ENCODE data around the gene FOXJ1.

Gene FOXJ1

GRCh38 chr17:76123749-76124581 is 17.1 kb downstream of the FOXJ1 start:
- no peak for DNase-seq (ENCODE audit: low spot score)

DNA sequence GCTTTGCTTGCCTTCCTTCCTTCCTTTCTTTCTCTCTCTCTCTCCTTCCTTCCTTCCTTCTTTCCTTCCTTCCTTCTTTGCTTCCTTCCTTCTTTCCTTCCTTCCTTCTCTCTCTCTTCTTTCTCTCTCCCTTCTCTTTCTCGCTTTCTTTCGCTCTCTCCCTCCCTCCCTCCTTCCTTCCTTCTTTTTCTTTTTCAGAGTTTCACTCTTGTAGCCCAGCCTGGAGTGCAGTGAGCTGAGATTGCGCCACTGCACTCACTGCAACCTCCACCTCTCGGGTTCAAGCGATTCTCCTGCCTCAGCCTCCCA is 17.9 kb downstream of the FOXJ1 start:
- DNase-seq (ENCODE audit: low spot score) = no peak

DNA sequence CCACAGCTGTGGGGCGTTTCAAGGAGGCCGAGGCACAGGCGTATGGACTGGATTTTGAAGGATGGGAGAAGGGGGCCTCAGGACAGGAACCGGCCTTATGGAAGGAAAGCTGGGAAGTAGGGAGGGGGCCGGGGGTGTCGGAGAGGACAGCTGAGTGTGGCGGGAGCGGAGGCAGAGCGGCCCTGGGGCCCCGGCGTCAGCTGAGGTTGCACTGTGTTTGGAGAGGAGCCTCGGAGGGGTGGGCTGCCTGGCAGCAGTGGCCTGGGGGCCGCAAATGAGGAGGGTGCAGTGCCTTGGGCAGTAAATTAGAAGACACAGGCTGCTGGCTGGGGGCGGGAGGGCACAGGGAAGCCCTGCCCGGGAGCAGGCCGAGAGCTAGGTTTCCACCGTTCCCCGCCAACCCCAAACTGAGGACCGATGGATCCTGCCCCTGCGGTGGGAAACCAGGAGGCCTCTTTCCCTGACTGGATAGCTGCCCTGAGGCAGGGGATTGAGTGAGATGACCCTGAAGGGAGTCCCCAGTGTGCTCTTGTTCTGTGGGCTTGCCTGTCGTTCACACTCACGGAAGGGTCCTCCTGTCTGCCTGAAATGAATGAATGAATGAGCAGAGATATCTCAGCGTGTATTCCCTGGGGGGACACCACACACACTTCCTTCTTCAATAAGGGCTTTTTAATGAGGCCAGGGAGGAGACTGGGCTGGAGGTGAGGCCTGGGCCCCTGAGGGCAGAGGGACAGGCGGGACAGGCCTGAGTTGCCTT is 18.4 kb downstream of the FOXJ1 start:
- no peak for DNase-seq (ENCODE audit: low spot score)

DNA sequence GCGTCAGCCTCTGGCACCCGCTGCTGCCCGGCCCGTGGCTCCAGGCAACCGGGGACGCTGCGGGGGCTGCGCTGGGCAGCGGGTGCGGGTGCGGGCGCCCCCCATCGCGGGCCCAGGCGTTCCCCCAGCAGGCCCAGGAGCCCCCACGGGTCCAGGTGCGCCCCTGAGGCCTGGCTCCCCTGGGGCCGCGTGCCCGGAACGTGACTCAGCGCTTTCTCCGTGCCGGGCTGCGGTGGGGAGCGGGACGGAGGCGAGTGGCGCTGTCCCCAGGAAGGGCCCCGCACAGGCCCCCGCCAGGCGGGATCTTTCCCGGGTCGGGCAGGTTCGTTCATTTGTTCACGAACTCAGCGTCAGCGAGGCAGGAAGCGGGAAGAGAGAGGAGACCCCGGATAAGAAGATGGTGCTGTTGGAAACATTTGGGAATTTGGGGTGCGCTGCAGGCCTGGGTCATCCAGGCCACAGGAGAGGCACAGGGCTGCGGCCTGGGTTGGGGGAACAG is 19.1 kb downstream of the FOXJ1 start:
- DNase-seq (ENCODE audit: low spot score) = no peak

- DNase-seq (ENCODE audit: low spot score) = no peak
Measured at GRCh38 chr17:76120658-76121008, 20.4 kb downstream of the FOXJ1 start.

GRCh38 chr17:76119409-76120371 is 21.4 kb downstream of the FOXJ1 start:
- DNase-seq (ENCODE audit: low spot score) = no peak

- DNase-seq (ENCODE audit: low spot score) = no peak
Measured at GRCh38 chr17:76115138-76115754, 25.8 kb downstream of the FOXJ1 start.

DNA sequence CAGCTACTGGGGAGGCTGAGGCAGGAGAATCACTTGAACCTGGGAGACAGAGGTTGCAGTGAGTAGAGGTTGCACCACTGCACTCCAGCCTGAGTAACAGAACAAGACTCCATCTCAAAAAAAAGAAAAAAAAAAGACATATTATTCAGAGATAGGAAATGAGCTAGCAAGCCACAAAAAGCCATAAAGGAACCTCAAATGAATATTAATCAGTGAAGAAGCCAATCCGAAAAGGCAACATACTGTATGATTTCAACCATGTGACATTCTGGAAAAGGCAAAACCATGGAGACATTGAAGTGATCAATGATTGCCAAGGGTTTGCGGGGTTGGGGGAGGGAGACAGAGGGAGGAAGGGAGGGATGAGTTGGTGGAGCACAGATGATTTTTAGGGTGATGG is 29.1 kb downstream of the FOXJ1 start:
- DNase-seq (ENCODE audit: low spot score) = no peak

GRCh38 chr17:76107509-76107908 is 33.5 kb downstream of the FOXJ1 start:
- DNase-seq (ENCODE audit: low spot score) = peak; percentile 28

DNA sequence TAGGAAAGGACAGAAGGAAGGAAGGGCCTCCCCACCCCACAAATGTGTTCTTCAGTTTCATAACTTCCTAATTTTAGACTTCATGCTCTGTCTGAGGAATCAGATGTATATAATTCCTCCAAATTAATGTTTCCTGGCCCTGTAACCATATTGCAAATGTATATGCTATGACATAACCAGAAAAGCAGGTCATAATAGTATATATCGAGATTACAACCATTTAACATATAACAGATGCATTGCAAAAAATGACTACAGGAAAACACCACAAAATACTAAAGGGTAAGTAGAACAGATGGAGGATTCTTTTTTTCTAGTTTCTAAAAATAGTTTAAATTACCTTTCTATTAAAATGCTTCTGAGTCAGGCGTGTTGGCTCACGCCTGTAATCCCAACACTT is 34.3 kb downstream of the FOXJ1 start:
- DNase-seq (ENCODE audit: low spot score) = no peak

GRCh38 chr17:76104896-76105231 is 36.2 kb downstream of the FOXJ1 start:
- DNase-seq (ENCODE audit: low spot score) = no peak

DNA sequence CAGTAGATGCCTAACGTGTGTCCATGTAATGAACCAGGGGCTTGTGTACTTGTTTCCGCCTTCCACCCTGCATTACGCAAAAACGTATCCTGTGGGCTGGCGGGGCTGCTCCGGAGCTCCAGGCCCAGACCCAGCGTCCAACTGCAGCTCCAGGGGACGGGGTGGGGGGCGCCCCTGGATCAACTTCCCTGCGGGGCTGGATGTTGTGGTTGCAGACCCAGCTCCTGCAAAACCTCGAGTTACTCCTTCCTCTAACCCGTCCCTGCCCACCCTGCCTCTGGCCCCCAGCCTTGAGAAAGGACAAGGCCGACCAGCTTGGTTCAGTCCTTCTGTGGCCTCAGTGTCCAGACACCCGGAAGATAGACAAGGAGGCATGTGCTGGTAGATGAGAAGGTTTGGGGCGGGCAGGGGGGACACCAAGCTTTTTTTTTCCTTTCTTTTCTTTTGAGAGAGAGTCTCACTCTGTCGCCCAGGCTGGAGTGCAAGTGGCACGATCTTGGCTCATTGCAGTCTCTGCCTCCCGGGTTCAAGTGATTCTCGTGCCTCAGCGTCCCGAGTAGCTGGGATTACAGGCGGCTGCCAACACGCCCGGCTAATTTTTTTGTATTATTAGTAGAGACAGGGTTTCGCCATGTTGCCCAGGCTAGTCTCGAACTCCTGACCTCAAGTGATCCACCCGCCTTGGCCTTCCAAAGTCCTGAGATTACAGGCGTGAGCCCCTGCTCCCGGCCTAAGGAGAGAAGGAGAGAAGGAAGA is 36.7 kb downstream of the FOXJ1 start:
- peak; percentile 25 for DNase-seq (ENCODE audit: low spot score)

DNA sequence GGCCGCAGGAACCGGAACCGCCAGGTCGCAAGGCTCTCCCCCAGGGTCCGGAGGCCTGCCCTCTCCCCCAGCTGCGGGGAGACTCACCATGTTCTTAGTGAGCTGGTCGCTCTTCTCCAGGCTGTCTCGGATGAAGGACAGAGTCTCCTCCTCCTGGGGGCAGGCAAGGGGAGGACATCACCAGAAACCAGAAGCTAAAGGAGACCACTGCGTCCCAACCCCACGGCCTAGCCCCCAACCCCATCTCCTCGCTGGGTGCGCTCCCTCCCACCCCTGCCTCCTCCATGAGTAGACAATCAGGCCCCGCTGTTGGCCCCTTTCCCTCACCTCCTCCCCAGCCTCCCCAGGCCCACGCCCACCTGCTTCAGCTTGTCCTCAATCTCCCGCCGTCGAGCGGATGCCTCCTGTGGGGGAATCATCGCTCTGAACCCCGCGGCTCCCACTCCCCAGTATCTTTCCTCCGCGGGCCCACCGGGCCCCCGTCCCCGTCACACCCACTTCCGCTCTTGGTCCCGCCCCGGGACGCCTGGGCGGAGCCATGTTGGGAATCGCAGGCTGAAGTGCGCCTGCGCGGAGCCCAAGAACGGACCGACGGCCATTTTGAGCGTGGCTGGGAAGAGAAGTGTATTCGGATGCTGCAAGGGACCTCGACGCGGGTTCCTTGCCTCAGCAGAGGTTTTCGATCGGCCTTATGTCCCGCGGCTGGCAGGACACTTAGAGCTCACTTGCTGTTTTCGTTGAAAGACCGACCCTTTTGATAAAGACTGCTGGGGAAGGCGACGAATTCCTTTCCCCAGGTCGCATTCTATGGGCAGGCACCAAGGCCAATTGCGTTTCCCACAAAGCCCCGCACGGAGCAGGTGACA is 37.5 kb downstream of the FOXJ1 start, which contains the start of gene EXOC7:
Gene EXOC7 (minus strand): TSS at position 514 of the 866 bp plus-strand sequence. CDS start 95 bp downstream, at position 419.
- peak; percentile 93 for DNase-seq (ENCODE audit: low spot score)

GRCh38 chr17:76102944-76103273 is 38.1 kb downstream of the FOXJ1 start:
- peak; percentile 40 for DNase-seq (ENCODE audit: low spot score)

- no peak for DNase-seq (ENCODE audit: low spot score)
Measured at GRCh38 chr17:76097716-76098295, 43.2 kb downstream of the FOXJ1 start.

DNA sequence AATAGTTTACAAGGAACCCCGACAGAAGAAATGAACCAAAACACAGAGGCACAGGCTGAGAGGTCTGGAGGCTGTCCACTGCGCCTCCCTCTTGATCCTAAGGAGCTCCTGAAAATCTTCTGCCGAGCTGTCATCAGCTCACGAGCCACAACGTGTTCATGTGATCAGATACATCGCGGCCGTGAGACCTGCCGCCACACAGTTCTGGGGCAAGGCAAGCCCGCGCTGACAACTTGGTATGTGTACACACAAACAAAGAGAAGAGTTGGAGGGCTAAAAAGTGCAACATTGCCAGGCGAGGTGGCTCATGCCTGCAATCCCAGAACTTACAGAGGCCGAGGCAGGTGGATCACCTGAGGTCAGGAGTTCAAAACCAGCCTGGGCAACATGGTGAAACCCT is 45.1 kb downstream of the FOXJ1 start:
- no peak for DNase-seq (ENCODE audit: low spot score)

GRCh38 chr17:76094046-76094445 is 47.0 kb downstream of the FOXJ1 start:
- DNase-seq (ENCODE audit: low spot score) = no peak

- no peak for DNase-seq (ENCODE audit: low spot score)
Measured at GRCh38 chr17:76092526-76093413, 48.3 kb downstream of the FOXJ1 start.

Data from RKO (cell line).